Loucy (cell line): ENCODE data around the gene ASMTL.

Experiments
- H2AFZ ChIP-seq: fragments of 200-600 bp; sonication (generic); 2 replicates; pipeline ENCODE4 v1.6.0; 2016; ENCODE audit warnings: antibody characterized with exemption, mild to moderate bottlenecking, low read length, moderate library complexity
- H3F3A ChIP-seq: fragments of 200-600 bp; 2 replicates; pipeline ENCODE4 v1.6.0; 2016; ENCODE audit warnings: antibody characterized with exemption, low read depth, mild to moderate bottlenecking
- H3K27me3 ChIP-seq: fragments of 200-600 bp; sonication (generic); 2 replicates; pipeline ENCODE4 v1.6.1; 2014; ENCODE audit warnings: low read length, mild to moderate bottlenecking; ENCODE audit not compliant: insufficient read depth, poor library complexity, severe bottlenecking
- H3K36me3 ChIP-seq: fragments of 200-600 bp; sonication (generic); 2 replicates; pipeline ENCODE4 v1.6.1; 2016; ENCODE audit warnings: low read length; ENCODE audit not compliant: insufficient read depth
- H3K4me1 ChIP-seq: fragments of 200-600 bp; sonication (generic); 2 replicates; pipeline ENCODE4 v1.5.1; 2014; ENCODE audit warnings: low read length, mild to moderate bottlenecking; ENCODE audit not compliant: insufficient read depth, poor library complexity, severe bottlenecking
- H3K4me2 ChIP-seq: fragments of 200-600 bp; sonication (generic); 2 replicates; pipeline ENCODE4 v1.6.0; 2014; ENCODE audit warnings: antibody characterized with exemption, low read length, low read depth, mild to moderate bottlenecking; ENCODE audit not compliant: poor library complexity, severe bottlenecking
- H3K4me3 ChIP-seq: fragments of 200-600 bp; sonication (generic); 2 replicates; pipeline ENCODE4 v1.5.1; 2014; ENCODE audit warnings: low read length, mild to moderate bottlenecking, mixed read lengths; ENCODE audit not compliant: poor library complexity, severe bottlenecking
- H3K79me2 ChIP-seq: fragments of 200-600 bp; sonication (generic); 2 replicates; pipeline ENCODE4 v1.6.1; 2014; ENCODE audit warnings: low read length; ENCODE audit not compliant: insufficient read depth
- H3K9ac ChIP-seq: fragments of 200-600 bp; sonication (generic); 2 replicates; pipeline ENCODE4 v1.6.0; 2014; ENCODE audit warnings: mild to moderate bottlenecking, low read depth, low read length, moderate library complexity; ENCODE audit not compliant: poor library complexity, severe bottlenecking
- H3K9me2 ChIP-seq: fragments of 200-600 bp; sonication (generic); replicated peaks from 2 replicates; pipeline ENCODE4 v1.6.1; 2016; ENCODE audit warnings: low read depth, low read length, mixed read lengths
- H3K9me3 ChIP-seq: fragments of 200-600 bp; sonication (generic); 2 replicates; pipeline ENCODE4 v1.6.1; 2014; ENCODE audit warnings: mild to moderate bottlenecking, antibody characterized with exemption, low read length, low read depth; ENCODE audit not compliant: insufficient read depth
- H4K20me1 ChIP-seq: fragments of 200-600 bp; sonication (generic); 2 replicates; pipeline ENCODE4 v1.6.0; 2014; ENCODE audit warnings: antibody characterized with exemption, low read length, mild to moderate bottlenecking; ENCODE audit not compliant: insufficient read depth, poor library complexity, severe bottlenecking
- EZH2phosphoT487 ChIP-seq: fragments of 200-600 bp; IDR thresholded peaks from 2 replicates; pipeline ENCODE4 v1.6.1; 2018; ENCODE audit warnings: antibody characterized with exemption, mild to moderate bottlenecking, moderate library complexity, borderline replicate concordance
- TF ChIP-seq, protein P1 (sequence below): fragments of 200-600 bp; sonication (generic); conservative IDR thresholded peaks from 2 replicates; pipeline ENCODE4 v1.5.1; 2014; ENCODE audit warnings: mild to moderate bottlenecking, antibody characterized with exemption, low read length

The ASMTL gene

DNA sequence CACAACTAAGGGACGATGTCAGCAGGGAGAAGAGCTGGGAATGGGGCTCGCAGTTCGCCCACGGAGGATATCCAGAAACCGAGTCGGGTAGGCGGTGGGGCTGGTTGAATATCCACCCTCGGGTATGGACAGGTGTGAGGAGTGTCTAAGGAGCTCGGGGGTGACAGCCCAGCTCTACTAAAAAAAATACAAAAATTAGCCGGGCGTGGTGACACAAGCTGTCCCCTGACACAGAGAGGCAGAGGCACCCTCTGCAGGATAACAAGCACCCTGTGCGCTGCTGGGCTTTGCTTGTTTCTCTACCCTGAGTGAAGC, 12.2 kb upstream of the ASMTL start:
- Histone ChIP-seq H3K36me3 (peaks cover 38% of the 10 kb centered on the region; the same call in 1 of the 2 replicates), H3K27me3 (no peaks in the 10 kb centered on the region)
- TF ChIP-seq, protein P1, sequence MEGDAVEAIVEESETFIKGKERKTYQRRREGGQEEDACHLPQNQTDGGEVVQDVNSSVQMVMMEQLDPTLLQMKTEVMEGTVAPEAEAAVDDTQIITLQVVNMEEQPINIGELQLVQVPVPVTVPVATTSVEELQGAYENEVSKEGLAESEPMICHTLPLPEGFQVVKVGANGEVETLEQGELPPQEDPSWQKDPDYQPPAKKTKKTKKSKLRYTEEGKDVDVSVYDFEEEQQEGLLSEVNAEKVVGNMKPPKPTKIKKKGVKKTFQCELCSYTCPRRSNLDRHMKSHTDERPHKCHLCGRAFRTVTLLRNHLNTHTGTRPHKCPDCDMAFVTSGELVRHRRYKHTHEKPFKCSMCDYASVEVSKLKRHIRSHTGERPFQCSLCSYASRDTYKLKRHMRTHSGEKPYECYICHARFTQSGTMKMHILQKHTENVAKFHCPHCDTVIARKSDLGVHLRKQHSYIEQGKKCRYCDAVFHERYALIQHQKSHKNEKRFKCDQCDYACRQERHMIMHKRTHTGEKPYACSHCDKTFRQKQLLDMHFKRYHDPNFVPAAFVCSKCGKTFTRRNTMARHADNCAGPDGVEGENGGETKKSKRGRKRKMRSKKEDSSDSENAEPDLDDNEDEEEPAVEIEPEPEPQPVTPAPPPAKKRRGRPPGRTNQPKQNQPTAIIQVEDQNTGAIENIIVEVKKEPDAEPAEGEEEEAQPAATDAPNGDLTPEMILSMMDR = no peak
- no peak for TF ChIP-seq EZH2phosphoT487

DNA sequence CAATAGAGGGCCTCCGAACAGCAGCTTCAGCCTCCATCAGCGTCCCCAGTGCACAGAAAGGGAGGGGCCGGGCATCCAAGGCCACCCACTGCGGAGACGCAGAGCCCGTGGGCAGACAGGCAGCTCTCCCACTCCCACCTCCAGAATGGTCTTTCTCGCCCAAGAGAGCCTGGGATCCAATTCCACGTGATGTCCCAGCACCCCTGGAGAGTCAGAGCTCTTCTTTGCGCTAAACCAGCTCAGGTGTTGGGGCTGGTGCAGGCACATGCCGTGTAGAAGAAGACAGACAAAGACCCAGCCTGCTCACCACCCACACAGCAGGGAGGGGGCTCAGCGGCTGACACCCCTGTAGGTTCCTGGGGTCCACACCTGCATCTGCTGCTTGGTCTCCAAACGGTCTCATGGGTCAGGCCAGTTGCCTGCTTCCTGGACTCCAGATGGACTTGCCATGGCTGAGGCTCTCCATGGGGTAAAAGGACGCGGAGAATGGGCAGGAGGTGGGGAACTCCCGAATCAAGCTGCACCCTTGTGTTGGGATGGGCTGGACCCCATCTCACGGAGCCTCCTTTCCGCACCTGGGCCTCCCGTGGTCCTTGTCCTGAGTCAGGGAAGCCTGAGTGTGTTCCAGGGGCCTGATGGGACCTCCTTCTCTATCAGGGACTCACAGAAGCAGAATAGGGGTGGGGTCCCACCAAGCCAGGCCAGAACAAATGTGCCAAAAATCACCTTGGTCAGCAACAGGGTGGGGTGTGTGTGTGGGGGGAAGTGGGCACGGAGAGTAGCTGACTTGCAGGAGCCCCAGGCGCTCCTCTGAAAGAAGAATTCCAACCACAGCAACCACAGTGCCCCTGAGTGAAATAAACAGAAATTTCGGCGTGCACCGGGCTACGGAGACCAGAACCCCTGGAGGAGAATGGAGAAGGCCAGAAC, 11.6 kb upstream of the ASMTL start:
- Histone ChIP-seq H3K79me2 (peaks cover 9% of the 10 kb centered on the region), H2AFZ (no peak overlapping the region), H4K20me1 (no peaks in the 10 kb centered on the region), H3K27me3 (no peaks in the 10 kb centered on the region), H3F3A (peaks cover 5% of the 10 kb centered on the region; the same call in 1 of the 2 replicates), H3K9me2 (no peaks in the 10 kb centered on the region), H3K4me2 (no peak overlapping the region), H3K4me1 (peaks cover 15% of the 10 kb centered on the region), H3K9me3 (no peaks in the 10 kb centered on the region), H3K9ac (no peak overlapping the region), H3K36me3 (peaks cover 38% of the 10 kb centered on the region; the same call in 1 of the 2 replicates), H3K4me3 (no peak overlapping the region)
- TF ChIP-seq, protein P1 = no peak
- TF ChIP-seq EZH2phosphoT487 = no peak

More for the DNA sequence above, 12.2 kb upstream of the ASMTL start:
- peaks cover 15% of the 10 kb centered on the region for H3K4me1 ChIP-seq
- no peaks in the 10 kb centered on the region for H3K9me2 ChIP-seq
- no peak overlapping the region for H3K4me3 ChIP-seq
- peaks cover 5% of the 10 kb centered on the region; the same call in 1 of the 2 replicates for H3F3A ChIP-seq
- no peak overlapping the region for H3K4me2 ChIP-seq
- no peaks in the 10 kb centered on the region for H3K9me3 ChIP-seq
- H4K20me1 ChIP-seq = no peaks in the 10 kb centered on the region
- peaks cover 13% of the 10 kb centered on the region for H3K79me2 ChIP-seq
- no peak overlapping the region for H2AFZ ChIP-seq
- H3K9ac ChIP-seq = no peak overlapping the region

DNA sequence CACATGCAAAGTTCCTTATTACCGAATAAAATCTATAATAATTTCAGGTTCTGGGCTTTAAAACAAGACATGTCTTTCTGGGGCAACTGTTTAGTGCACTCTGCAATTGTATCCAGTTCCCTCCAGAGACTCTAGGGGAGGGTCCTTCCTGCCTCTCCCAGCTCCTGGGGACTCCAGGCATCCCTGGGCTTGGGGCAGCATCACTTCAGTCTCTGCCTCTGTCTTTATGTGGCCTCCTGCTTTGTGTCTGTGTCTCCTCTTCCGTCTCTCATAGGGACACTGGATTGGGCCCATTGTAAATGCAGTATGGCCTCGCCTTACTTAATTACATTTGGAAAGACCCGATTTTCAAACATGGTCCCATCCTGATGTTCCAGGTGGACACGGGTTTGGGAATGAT, 10.9 kb upstream of the ASMTL start:
- H3K9me3 ChIP-seq = no peaks in the 10 kb centered on the region
- H4K20me1 ChIP-seq = no peaks in the 10 kb centered on the region
- H3K9me2 ChIP-seq = no peaks in the 10 kb centered on the region
- H3K4me2 ChIP-seq = no peak overlapping the region
- no peak overlapping the region for H3K9ac ChIP-seq
- peaks cover 38% of the 10 kb centered on the region; the same call in 1 of the 2 replicates for H3K36me3 ChIP-seq
- no peaks in the 10 kb centered on the region for H3K27me3 ChIP-seq
- H3K79me2 ChIP-seq = peaks cover 9% of the 10 kb centered on the region
- H3F3A ChIP-seq = peaks cover 5% of the 10 kb centered on the region; the same call in 1 of the 2 replicates
- no peak overlapping the region for H2AFZ ChIP-seq
- TF ChIP-seq EZH2phosphoT487 = no peak
- TF ChIP-seq, protein P1 = no peak
- no peak overlapping the region for H3K4me3 ChIP-seq
- peaks cover 15% of the 10 kb centered on the region for H3K4me1 ChIP-seq
